ENCODE measurements around the gene RNF220. TPM values are rescaled to one million over a fixed set of nuclear protein-coding genes. Genes with fewer than 3 reads are reported as not detected.

The RNF220 gene
- total RNA-seq, 1 experiment from 2014 or later = 66.6 TPM

DNA sequence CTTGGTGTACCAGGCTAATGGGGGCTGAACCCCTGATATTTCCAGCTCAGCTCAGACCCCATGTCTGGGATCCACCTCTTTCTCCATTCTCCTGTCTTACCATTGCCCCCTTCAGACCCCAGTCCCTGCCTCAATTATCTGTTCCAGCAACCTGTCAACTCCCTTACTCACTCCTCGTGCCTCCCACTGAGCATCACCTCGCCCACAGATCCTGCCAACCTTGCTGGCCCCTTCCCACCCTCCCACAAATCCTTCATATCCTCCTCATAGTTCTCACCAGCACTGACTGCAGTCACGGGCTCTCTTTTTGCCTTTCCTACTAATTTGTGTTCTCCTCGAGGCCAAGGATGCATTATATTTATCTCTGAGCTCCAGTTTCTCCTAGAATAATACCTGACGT lies 206.4 kb downstream of the RNF220 start:
- BruUV-seq (replicated peaks) = no TSS peak
- DNase-seq = no peak
- no peak overlapping the region for H2AFZ ChIP-seq (ENCODE audit: low read length)
- no peaks in the 10 kb centered on the region for H3K27me3 ChIP-seq (ENCODE audit: low read length)
- ChIA-PET CTCF (no interaction called here), POLR2A (ENCODE audit: unreplicated experiment) (no interaction called here)
- H3K4me3 ChIP-seq (ENCODE audit: low read length) = no peak overlapping the region
- H3K9me2 ChIP-seq (replicated peaks; ENCODE audit: low read length) = no peaks in the 10 kb centered on the region
- no peak overlapping the region for H3K4me2 ChIP-seq (ENCODE audit: low read length)
- H3K36me3 ChIP-seq (ENCODE audit: low read depth, low read length) = no peaks in the 10 kb centered on the region
- H3K9me3 ChIP-seq (ENCODE audit: low read length) = no peaks in the 10 kb centered on the region
- H3F3A ChIP-seq (ENCODE audit: low read length, unreplicated experiment) = no peaks in the 10 kb centered on the region
- H3K4me1 ChIP-seq (ENCODE audit: insufficient read depth, low read length) = peaks cover 7% of the 10 kb centered on the region
- no peaks in the 10 kb centered on the region for H4K20me1 ChIP-seq (ENCODE audit: low read length)
- H3K79me2 ChIP-seq (ENCODE audit: low read length) = no peaks in the 10 kb centered on the region
- intact Hi-C loops (cut with micrococcal nuclease) = no loop called here
- no peak for TF ChIP-seq EZH2 (IDR thresholded peaks at IDR 0.05; ENCODE audit: low read length, unreplicated experiment)
- TF ChIP-seq, protein P1, sequence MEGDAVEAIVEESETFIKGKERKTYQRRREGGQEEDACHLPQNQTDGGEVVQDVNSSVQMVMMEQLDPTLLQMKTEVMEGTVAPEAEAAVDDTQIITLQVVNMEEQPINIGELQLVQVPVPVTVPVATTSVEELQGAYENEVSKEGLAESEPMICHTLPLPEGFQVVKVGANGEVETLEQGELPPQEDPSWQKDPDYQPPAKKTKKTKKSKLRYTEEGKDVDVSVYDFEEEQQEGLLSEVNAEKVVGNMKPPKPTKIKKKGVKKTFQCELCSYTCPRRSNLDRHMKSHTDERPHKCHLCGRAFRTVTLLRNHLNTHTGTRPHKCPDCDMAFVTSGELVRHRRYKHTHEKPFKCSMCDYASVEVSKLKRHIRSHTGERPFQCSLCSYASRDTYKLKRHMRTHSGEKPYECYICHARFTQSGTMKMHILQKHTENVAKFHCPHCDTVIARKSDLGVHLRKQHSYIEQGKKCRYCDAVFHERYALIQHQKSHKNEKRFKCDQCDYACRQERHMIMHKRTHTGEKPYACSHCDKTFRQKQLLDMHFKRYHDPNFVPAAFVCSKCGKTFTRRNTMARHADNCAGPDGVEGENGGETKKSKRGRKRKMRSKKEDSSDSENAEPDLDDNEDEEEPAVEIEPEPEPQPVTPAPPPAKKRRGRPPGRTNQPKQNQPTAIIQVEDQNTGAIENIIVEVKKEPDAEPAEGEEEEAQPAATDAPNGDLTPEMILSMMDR (conservative IDR thresholded peaks at IDR 0.05; ENCODE audit: low read depth, low read length) = no peak
- no peak for TF ChIP-seq EZH2phosphoT487 (IDR thresholded peaks at IDR 0.05; ENCODE audit: borderline replicate concordance, low read length)
- no peak overlapping the region for H3K27ac ChIP-seq (ENCODE audit: low read length)
- ATAC-seq = no peak
- H3K9ac ChIP-seq (ENCODE audit: low read length) = no peak overlapping the region

DNA sequence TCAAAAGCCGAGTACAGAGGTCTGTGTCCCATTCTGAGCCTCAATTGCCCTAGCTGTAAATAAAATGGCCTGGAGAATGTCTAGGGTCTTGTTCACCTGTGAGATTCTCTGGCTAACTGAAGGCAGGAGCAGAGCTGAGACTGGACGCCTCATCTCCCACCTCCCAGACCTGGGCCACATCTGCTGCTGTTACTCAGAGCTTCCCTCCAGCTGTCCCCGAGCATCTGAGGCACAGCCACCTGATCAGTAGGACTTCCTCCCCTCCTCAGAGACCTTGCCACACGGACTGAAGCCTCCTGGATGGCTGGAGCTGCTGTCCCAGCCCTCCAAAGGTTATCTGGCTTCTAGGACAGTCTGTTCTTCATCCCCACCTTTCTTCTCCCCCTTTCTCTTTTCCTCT lies 206.8 kb downstream of the RNF220 start:
- POLR2A ChIA-PET (ENCODE audit: unreplicated experiment) = no interaction called here

GRCh38 chr1:44613941-44614340 lies 208.9 kb downstream of the RNF220 start:
- no TSS peak for BruUV-seq (replicated peaks)
- Histone ChIP-seq H3K9me2 (replicated peaks; ENCODE audit: low read length) (no peaks in the 10 kb centered on the region), H3K4me1 (ENCODE audit: insufficient read depth, low read length) (no peaks in the 10 kb centered on the region), H3K9ac (ENCODE audit: low read length) (no peak overlapping the region), H4K20me1 (ENCODE audit: low read length) (no peaks in the 10 kb centered on the region), H3K9me3 (ENCODE audit: low read length) (no peaks in the 10 kb centered on the region), H2AFZ (ENCODE audit: low read length) (no peak overlapping the region), H3F3A (ENCODE audit: low read length, unreplicated experiment) (no peaks in the 10 kb centered on the region), H3K79me2 (ENCODE audit: low read length) (no peaks in the 10 kb centered on the region), H3K27me3 (ENCODE audit: low read length) (no peaks in the 10 kb centered on the region), H3K36me3 (ENCODE audit: low read depth, low read length) (no peaks in the 10 kb centered on the region), H3K27ac (ENCODE audit: low read length) (no peak overlapping the region), H3K4me2 (ENCODE audit: low read length) (no peak overlapping the region), H3K4me3 (ENCODE audit: low read length) (no peak overlapping the region)
- DNase-seq = no peak
- intact Hi-C loops (cut with micrococcal nuclease) = no loop called here
- no peak for TF ChIP-seq EZH2phosphoT487 (IDR thresholded peaks at IDR 0.05; ENCODE audit: borderline replicate concordance, low read length)
- TF ChIP-seq, protein P1 (conservative IDR thresholded peaks at IDR 0.05; ENCODE audit: low read depth, low read length) = no peak
- TF ChIP-seq EZH2 (IDR thresholded peaks at IDR 0.05; ENCODE audit: low read length, unreplicated experiment) = no peak
- POLR2A ChIA-PET (ENCODE audit: unreplicated experiment) = no interaction called here
- no peak for ATAC-seq
- CTCF ChIA-PET = no interaction called here

More for the DNA sequence above, 206.8 kb downstream of the RNF220 start:
- no peak for TF ChIP-seq EZH2phosphoT487 (IDR thresholded peaks at IDR 0.05; ENCODE audit: borderline replicate concordance, low read length)
- TF ChIP-seq, protein P1 (conservative IDR thresholded peaks at IDR 0.05; ENCODE audit: low read depth, low read length) = no peak
- TF ChIP-seq EZH2 (IDR thresholded peaks at IDR 0.05; ENCODE audit: low read length, unreplicated experiment) = no peak
- Histone ChIP-seq H4K20me1 (ENCODE audit: low read length) (no peaks in the 10 kb centered on the region), H3K9me2 (replicated peaks; ENCODE audit: low read length) (no peaks in the 10 kb centered on the region), H3K79me2 (ENCODE audit: low read length) (no peaks in the 10 kb centered on the region), H3K4me3 (ENCODE audit: low read length) (no peak overlapping the region), H3K27ac (ENCODE audit: low read length) (no peak overlapping the region), H3K9me3 (ENCODE audit: low read length) (no peaks in the 10 kb centered on the region), H3K36me3 (ENCODE audit: low read depth, low read length) (no peaks in the 10 kb centered on the region), H3F3A (ENCODE audit: low read length, unreplicated experiment) (no peaks in the 10 kb centered on the region), H3K4me2 (ENCODE audit: low read length) (no peak overlapping the region), H3K27me3 (ENCODE audit: low read length) (no peaks in the 10 kb centered on the region), H3K9ac (ENCODE audit: low read length) (no peak overlapping the region), H2AFZ (ENCODE audit: low read length) (no peak overlapping the region), H3K4me1 (ENCODE audit: insufficient read depth, low read length) (peaks cover 2% of the 10 kb centered on the region)
- no peak for ATAC-seq
- BruUV-seq (replicated peaks) = no TSS peak
- CTCF ChIA-PET = no interaction called here
- intact Hi-C loops (cut with micrococcal nuclease) = no loop called here
- no peak for DNase-seq
